22Rv1 (cell line): ENCODE results near the gene TP53RK.

Experiments used
- H3K27ac ChIP-seq: fragments of 450-650 bp; 2 replicates; pipeline ENCODE4 v1.5.1; 2017
- ZFX ChIP-seq: fragments of 450-650 bp; IDR thresholded peaks from 2 replicates; pipeline ENCODE4 v1.6.1; 2017; ENCODE audit warnings: antibody characterized with exemption, borderline replicate concordance
- TF ChIP-seq, protein P1 (sequence below): fragments of 450-650 bp; IDR thresholded peaks from 2 replicates; pipeline ENCODE4 v1.5.1; 2017; ENCODE audit warnings: mild to moderate bottlenecking

Gene TP53RK

DNA sequence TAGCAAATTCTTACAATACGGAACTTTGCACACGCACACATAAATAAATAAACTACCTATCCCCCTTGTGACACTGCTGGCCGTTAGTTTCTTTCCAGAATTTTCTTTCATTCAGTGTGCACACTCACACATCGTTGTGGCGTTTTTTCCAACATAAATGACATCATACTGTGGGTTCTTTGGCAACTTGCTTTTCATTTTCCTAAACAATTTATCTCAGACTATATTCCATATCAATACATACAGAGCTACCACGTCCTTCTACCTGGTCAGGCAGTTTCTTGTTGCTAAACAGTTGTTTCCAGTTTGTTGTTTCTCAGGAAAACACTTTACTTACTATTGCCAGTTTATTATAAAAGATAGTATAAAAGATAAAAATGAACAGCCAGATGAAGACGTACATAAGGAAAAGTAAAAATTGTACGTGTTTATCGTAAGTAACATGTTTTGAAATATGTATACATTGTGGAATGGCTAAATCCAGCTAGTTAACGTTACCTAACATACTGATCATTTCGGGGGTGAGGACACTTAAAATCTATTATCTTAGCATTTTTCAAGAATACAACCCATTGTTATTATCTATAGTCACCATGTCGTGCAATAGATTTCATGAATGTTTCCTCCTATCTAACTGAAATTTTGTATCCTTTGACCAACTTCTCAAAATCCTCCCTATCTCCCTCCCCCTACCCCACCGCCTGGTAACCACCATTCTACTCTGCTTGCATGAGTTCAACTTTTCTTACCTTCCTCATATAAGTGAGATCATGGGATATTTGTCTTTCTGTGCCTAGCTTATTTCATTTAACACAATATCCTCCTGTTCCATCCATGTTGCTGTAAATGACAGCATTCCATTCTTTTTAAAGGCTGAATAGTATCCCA lies 1.2 kb upstream of the TP53RK start:
- H3K27ac ChIP-seq, result peak overlapping the region; percentile 98
- TF ChIP-seq, protein P1, sequence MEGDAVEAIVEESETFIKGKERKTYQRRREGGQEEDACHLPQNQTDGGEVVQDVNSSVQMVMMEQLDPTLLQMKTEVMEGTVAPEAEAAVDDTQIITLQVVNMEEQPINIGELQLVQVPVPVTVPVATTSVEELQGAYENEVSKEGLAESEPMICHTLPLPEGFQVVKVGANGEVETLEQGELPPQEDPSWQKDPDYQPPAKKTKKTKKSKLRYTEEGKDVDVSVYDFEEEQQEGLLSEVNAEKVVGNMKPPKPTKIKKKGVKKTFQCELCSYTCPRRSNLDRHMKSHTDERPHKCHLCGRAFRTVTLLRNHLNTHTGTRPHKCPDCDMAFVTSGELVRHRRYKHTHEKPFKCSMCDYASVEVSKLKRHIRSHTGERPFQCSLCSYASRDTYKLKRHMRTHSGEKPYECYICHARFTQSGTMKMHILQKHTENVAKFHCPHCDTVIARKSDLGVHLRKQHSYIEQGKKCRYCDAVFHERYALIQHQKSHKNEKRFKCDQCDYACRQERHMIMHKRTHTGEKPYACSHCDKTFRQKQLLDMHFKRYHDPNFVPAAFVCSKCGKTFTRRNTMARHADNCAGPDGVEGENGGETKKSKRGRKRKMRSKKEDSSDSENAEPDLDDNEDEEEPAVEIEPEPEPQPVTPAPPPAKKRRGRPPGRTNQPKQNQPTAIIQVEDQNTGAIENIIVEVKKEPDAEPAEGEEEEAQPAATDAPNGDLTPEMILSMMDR, result no peak
- TF ChIP-seq ZFX, result no peak

DNA sequence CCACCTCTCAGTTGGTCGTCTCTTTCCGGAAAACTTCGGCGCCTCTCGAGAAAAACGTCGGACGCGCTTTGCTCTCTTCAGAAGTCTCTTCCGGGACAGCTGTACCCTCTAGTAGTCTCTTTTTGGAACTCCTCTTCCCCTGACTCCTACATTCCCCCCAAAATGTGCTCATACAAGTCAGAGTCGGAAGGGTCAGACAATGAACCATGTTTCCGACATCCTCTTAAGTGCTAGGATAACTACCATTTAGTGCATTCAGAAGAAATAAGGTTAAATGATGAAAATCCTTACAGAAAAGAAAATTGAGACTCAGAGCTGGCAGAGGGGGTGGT lies 476 bp upstream of the TP53RK start:
- no peak for TF ChIP-seq ZFX
- TF ChIP-seq, protein P1, result no peak
- H3K27ac ChIP-seq, result peak overlapping the region; percentile 98

DNA sequence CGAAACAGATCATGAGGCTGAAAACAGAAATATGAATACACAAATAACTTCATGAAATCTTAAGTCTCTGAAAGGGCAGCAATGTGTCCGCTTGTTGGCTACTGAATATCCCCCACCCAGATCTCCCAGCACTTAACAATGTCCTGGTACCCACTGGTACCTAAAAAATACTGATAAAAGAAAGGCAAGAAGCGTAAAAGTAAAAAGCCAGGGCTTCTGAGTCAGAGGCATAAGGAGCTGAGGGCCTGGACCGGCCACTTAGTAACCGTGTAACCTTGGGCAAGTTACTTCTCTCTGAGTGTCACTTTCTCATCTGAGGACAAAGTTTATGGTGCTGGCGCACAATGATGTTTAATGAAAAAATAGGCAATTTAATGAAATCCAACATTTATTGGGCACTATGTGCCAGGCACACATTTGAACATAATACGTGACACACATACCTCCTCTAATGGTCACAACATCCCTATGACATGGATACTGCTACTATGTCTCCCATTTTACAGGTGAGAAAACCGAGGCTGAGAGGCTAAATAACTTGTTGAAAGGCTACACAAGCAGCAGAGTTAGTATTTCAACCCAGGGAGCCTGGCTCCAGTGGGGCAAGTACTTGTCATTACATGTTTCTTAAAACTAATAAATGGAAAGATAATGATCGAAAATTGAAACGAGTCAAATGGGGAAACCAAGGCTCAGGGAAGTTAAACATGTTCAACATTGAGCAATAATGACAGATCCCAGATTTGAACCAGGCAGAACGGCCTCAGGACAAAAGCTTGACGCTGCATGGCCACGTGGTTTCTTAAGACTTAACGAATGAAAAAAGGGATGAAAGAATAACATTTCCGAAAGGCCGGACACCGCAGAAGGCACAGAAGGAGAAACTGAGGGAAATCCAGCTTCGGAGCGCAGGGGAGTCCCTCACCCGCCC lies 828 bp downstream of the TP53RK start:
- TF ChIP-seq, protein P1, result no peak
- no peak for TF ChIP-seq ZFX
- H3K27ac ChIP-seq, result peak overlapping the region; percentile 98

DNA sequence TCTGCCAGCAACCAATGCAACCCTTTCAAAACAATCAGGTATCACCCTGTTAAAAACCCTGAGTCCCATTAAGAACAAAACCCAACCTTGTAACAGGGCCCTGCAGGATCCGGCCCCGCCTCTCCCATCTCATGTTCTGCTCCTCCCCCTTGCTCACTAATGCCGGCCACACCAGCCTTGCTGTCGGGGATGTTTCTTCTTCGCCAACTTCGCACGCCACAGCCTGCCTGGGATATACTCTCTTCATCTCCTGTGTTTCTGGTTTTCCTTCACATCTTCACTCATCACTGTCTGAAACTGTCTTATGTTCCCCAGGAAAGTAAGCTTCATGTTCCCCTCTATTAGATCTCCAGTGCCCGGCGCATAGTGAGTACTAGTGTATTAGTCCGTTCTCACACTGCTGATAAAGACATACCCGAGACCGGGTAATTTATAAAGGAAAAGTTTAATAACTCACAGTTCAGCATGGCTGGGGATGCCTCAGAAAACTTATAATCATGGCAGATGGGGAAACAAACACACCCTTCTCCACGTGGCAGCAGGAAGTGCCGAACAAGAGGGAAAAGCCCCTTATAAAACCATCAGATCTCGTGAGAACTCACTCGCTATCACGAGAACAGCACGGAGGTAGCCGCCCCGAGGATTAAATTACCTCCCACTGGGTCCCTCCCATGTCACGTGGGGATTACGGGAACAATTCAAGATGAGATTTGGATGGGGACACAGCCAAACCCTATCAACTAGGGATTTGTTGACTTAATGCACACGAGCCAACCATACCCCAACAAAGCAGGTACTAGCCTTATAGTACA lies 5.1 kb downstream of the TP53RK start:
- H3K27ac ChIP-seq, result peak overlapping the region; percentile 90
- TF ChIP-seq ZFX, result no peak
- TF ChIP-seq, protein P1, result no peak

DNA sequence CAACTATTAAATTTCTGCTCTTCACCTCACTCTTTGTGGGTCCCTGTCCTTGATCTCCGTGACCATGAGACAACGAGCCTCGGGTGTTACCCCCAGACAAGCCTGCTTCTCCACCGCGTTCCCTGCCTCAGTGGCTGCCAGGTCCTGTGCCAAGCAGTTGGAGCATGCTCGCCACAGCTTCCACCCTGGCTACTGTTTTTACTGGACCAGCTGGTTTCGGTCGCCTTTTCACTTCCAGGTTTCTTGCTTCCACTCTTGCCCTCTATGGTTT lies 5.6 kb downstream of the TP53RK start:
- no peak for TF ChIP-seq ZFX
- TF ChIP-seq, protein P1, result no peak

DNA sequence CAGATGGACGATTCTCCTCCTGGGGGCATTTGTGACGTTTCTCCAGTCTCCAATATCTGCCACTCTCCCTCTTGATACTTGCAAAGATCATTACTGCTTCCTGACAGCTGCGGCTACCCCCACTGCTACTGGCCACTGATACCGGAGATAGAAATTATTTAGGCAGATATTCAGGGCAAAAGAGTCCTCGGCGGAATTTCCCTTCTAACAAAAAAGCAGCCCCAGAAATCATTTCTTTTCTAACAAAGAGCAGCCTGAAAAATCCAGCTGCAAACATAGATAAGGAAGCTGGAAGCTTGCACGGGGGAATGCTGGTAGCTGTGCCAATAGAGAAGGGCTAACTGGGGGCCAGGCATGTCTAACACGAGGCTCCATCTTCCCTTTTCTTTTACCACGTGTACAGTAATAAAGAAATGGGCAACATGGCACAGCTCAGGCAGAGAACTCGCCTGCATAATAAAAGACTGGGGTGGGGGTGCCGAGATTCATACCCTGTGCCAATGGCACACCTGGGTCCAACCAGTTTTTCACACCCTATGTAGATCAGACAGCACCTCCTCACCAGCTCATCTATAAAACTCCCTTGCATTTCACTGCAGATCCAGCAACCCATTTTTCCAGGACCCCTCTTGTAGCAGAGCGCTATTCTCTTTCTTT lies 6.1 kb downstream of the TP53RK start:
- no peak for TF ChIP-seq ZFX
- peak overlapping the region; percentile 90 for H3K27ac ChIP-seq

More for the DNA sequence above, 5.6 kb downstream of the TP53RK start:
- peak overlapping the region; percentile 90 for H3K27ac ChIP-seq
